ENCODE data around the gene CNBD2.
"Not testable (repeated sequence)": the region's sequence is repeated elsewhere in the genome, so short reads cannot be mapped to it uniquely, and the experiment has no call there.

Gene CNBD2

DNA sequence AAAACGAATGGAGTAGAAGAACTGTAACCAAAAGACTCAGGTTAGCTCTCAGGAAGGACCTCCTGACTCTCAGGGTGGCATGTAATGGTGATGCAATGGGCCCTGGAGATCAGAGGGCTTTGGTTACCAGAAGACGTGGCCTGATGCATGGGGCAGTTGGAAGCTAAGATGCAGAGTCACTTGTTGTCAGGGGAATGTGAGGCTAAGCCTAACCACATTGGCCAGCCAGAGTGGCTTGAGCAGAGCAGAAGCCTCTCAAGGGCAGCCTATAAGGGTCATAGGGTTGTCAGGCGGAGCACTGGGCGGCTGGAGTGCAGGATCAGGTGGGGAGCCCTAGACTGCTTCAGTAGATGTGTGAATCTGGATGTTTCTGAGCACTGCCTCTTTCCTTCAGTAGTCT lies 5.9 kb downstream of the CNBD2 start:
- DNase-seq (ENCODE audit: extremely low read depth in 1 of 2, low read depth in 1 of 2) = no peak

DNA sequence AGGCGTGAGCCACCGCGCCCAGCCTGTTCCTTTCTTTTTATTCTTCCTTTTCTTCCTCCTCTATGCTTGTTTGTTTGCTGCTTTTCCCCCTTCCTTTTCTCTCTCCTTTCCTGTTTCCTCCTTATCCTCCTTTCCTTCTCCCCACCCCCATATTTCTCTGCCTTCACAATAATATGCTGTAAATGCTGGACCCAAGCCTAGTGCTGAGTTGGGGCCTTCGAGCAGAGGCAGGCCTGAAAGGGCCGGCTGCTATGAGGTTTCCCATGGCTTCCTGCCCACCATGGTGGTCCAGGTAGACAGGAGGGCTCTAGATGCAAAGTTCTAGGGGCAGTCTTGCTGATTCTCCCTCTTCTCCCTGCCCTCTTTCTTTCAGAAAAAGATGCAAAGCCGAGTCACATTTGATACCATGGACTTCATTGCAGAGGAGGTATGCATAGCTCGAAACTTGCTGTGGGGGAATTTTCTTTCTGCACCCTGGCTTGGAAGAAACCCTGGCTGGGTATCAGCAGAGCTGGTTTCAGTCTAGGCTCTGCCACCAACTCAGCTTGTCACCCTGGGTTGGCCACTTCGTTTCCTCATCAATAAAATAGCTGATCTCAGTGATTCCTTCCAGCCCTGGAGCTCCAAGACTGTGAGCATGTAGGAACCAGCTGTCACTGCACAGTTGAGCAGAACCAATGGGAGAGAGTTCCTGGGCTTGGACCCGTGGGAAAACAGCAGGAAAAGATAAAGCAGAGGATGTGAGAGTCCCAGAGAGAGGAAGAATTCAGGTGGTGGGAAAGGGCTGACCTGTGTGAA lies 7.4 kb downstream of the CNBD2 start:
- DNase-seq (ENCODE audit: extremely low read depth in 1 of 2, low read depth in 1 of 2) = no peak

DNA sequence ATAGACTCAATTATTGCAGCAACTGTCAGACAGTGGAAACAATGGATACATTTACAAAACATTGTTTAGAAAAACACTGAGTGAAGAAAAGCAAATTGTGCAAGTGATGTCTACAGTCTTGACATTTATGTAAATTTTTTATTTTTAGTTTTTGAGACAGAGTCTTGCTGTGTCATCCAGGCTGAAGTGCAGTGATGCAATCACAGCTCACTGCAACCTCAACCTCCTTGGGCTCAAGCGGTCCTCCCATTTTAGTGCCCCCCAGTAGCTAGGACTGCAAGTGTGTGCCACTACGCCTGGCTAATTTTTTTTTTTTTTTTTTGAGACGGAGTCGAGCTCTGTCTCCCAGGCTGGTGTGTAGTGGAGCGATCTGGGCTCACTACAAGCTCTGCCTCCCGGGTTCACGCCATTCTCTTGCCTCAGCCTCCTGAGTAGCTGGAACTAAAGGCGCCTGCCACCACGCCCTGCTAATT lies 9.7 kb downstream of the CNBD2 start:
- DNase-seq (ENCODE audit: extremely low read depth in 1 of 2, low read depth in 1 of 2) = no peak

DNA sequence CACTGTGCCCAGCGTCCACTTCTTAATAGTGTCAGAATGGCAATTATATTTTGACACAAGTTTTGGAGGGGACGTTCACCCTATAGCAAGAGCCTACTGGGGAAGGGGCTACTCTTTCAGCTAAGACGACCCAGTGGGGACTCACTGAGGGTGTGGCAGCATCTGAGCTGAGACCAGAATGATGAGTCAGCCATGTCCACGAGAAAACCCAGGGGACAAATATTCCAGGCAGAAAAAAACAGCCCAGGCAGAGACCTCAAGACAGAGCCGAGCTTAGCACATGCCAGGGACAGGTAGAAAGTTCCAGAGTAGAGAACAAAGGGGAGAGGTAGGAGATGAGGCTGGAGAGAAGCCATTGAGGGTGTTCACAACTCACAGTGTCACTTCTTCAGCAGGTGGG lies 11.2 kb downstream of the CNBD2 start:
- no peak for DNase-seq (ENCODE audit: extremely low read depth in 1 of 2, low read depth in 1 of 2)

DNA sequence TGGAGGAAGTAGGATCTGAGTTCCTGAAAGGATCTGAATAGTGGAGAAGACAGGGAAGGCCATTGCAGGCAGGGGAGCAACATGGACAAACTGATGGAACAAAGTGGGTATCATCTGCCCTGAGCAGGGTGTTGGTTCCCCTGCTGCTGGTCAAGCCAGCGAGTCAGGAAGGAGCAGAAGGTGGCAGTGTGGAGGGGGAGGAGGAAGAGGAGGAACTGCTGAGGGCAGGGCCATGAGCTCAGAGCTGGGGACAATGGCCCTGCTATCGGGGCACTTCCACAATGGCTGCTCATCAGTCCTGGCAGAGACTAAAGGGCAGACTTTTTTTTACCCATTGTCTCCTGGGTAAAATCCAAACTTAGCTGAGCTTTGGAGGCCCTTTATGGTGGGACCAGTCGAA lies 13.6 kb downstream of the CNBD2 start:
- DNase-seq (ENCODE audit: extremely low read depth in 1 of 2, low read depth in 1 of 2) = no peak

DNA sequence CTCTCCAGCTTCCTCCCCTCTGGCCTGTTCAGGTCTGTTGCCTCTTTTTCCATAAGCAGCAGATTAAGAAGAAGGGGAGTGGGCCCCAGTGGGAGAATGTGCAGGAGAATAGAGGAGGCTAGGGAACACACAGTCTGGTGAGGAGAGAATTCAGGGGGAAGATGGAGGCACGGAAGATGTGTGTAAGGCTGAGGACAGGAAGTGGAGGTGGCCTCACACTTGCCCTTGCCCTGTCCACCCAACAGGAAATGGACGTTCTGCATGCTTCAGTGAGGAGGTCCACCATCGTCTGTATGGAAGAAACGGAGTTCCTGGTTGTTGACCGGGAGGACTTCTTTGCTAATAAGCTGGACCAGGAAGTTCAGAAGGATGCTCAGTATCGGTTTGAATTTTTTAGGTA lies 16.0 kb downstream of the CNBD2 start:
- no peak for DNase-seq (ENCODE audit: extremely low read depth in 1 of 2, low read depth in 1 of 2)

DNA sequence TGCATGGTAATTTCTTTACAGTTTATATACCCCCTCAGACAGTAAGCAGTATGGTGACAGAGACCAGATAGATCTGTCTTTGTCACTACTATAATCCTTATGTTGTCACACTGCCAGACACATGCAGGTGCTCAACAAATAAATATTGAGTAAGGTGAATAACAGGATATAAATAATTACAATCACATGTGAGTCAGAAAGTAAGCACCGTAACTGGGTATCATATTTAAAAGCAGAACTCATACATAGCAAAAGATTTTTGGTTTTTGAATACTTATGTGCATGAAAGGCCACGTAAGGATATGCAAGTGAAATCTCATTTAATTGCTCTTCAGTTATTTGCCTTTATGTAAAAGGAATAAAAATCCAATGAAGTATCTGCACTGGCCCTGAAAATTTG lies 17.4 kb downstream of the CNBD2 start:
- DNase-seq (ENCODE audit: extremely low read depth in 1 of 2, low read depth in 1 of 2) = no peak

DNA sequence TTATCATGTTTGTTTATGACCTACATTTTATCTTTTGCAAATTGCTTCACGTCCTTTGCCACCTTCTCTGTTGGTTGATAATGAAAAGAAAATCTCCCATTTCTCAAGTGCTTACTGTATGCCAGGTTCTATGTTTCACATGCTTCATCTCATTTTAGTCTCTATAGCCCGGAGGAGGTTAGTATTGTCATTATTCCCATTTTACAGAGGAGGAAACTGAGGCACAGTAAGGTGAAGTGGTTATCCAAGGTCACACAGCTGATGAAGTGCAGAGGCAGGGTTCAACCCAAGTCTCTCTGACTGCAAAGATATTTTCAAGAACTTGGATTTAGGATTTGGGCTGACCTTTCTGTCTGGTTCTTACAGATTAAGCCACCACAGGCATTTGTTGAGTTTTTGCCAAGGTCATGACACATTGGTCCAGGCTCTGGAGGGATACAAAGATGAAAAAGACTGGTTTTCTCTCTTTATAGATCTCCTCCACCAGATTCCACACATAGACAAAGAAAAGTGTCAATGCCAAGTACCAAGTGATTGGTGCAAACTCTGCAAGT lies 20.6 kb downstream of the CNBD2 start:
- no peak for DNase-seq (ENCODE audit: extremely low read depth in 1 of 2, low read depth in 1 of 2)

DNA sequence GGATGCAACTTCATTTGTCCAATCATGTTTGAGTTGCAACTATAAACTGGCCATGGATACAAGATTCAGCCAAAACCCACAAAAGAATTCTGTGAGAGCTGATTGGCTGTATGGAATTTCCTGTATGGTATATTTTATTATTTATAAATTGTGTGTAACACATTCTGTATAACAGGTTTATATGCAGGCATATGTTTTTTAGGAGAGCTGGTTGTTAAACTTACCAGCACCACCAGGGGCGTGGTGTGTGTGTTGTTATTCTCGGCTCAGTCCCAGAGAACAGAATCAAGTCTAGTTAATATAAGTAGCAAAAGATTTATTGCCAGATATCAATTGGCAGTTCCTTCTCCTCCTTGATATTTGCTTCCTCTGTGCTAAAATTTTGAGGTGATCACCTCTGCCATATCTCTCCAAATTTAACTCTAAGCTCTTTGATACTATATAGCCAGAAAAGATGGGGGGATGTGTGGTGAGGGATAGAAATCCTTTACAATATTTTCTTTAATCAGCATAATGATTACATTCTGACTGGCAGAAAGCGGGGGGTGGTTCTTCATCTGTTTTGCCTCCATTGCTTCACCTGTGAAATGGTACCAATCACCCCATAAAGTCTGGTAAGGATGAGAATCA lies 22.9 kb downstream of the CNBD2 start:
- no peak for DNase-seq (ENCODE audit: extremely low read depth in 1 of 2, low read depth in 1 of 2)

DNA sequence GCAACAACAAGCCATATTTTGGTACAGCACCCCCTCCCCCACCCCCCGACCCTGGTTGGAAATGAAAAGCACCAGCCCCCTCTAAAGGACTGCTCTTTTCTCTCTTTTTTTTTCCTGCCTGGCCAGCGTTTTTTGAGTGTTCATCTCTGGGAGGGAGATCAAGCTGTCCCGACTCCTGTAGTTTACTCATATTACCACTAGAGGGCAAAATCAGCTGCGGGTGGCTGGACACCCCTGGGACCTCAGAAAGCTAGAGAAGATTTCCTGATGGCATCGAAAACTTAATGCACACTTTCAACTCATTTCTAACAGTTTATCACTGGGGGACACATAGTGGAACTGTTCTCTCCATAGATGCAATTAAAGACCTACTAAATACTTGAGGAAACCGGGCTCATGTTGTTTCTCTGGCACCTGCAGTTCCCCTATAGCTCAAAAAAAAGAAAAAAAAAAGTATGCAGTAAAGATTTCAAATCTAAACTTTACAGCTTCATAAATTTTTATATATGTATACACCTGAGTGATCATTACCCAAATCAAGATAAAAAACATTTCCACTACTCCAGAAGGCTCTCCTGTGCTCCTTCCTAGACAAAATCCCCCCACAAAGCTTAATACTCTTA lies 24.4 kb downstream of the CNBD2 start:
- peak in 1 of 2 donors; percentile 17 for DNase-seq (ENCODE audit: extremely low read depth in 1 of 2, low read depth in 1 of 2)

DNA sequence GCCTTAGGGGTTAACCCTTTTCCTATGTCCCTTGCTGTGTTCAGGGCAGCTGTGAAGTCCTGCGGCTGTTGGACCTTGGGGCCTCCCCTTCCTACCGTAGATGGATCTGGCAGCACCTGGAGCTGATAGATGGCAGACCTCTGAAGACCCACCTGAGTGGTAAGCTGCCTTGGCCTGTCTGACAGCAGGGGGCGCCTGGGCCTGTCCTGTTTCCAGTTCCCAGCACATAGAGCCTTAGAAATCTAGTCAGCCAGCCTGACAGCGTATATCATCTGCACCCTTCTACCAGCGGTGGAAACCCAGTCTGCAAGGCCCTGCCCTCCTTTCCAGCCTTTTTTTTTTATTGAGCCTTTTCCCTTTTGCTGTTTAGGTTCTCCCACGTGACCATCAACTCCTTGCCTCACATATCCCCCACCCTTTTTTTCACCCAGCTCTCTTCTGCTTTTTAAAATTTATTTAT lies 26.6 kb downstream of the CNBD2 start:
- peak; percentile 35 to 61 for DNase-seq (ENCODE audit: extremely low read depth in 1 of 2, low read depth in 1 of 2)

DNA sequence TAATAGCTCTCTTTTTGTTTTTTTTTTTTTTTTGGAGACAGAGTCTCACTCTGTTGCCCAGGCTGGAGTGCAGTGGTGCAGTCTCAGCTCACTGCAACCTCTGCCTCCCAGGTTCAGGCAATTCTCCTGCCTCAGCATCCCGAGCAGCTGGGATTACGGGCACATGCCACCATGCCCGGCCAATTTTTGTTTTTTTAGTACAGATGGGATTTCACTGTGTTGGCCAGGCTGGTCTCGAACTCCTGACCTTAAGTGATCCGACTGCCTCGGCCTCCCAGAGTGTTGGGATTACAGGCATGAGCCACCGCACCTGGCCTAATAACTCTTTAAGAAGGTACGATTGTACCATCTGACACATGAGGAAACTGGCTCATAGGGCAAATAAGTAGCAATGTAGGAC lies 28.1 kb downstream of the CNBD2 start:
- DNase-seq (ENCODE audit: extremely low read depth in 1 of 2, low read depth in 1 of 2) = not testable (repeated sequence)

DNA sequence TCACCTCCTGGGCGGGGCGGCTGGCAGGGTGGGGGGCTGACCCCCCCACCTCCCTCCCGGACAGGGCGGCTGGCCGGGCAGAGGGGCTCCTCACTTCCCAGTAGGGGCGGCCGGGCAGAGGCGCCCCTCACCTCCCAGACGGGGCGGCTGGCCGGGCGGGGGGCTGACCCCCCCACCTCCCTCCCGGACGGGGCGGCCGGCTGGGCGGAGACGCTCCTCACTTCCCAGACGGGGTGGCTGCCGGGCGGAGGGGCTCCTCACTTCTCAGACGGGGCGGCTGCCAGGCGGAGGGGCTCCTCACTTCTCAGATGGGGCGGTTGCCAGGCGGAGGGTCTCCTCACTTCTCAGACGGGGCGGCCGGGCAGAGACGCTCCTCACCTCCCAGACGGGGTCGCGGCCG lies 32.9 kb downstream of the CNBD2 start:
- not testable (repeated sequence) for DNase-seq (ENCODE audit: extremely low read depth in 1 of 2, low read depth in 1 of 2)

DNA sequence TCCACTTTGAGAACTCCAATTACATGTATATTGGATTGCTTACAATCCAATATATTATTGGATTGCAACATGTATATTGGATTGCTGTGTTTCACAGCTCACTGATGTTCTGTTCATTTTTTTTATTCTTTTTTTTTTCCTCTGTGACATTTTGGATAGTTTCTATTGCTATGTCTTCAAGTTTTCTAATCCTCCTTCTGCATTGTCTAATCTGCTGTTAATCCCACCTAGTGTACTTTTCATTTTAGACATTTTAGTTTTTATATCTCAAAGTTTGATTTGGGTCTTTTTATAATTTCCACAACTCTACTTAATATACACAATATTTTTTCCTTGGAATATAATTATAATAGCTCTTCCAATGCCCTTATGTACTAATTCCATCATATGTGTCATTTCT lies 34.5 kb downstream of the CNBD2 start:
- no peak for DNase-seq (ENCODE audit: extremely low read depth in 1 of 2, low read depth in 1 of 2)

DNA sequence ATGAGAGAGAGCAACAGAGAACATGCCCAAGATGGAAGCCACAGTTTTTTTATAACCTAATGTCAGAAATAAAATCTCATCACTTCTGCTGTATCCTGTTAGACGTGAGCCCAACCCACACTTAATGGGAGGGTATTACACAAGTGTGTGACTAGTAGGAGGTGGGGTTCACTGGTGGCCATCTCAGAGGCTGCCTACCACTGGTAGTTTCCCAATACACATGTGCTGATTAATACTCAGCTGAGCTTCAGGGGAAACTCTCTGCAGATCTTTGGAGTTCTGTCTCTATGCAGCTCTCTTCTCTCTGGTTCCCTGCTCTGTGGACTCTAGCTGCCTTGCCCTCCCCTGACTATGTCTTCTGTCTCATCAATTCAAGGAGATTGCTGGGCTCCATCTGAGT lies 35.7 kb downstream of the CNBD2 start:
- no peak for DNase-seq (ENCODE audit: extremely low read depth in 1 of 2, low read depth in 1 of 2)

DNA sequence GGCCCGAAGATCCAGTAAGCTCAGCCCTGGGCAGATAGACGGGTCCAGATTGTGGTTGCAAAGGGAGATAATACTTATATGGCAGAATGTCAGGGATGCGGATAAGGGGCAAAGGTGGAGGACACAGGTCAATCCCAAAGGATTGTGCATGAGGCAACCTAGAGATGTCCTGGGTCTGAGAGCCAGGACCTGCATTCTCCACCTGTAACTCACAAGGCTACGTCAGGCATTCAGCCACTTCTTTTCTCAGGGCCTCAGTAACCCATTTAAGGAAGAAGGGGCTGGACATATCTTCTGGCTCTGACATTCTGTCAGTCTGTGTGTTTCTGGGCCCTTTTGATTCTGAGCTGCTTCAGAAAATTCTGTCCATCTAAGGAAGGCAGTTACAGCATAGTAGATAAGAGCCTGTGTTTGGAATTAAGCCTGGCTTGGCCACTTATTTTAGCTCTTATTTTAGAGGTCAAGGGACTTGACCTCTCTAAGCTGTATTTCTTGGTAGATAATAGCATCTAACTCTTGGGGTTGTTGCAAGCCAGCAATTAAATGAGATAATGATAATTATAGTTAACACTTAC lies 40.2 kb downstream of the CNBD2 start:
- no peak for DNase-seq (ENCODE audit: extremely low read depth in 1 of 2, low read depth in 1 of 2)

DNA sequence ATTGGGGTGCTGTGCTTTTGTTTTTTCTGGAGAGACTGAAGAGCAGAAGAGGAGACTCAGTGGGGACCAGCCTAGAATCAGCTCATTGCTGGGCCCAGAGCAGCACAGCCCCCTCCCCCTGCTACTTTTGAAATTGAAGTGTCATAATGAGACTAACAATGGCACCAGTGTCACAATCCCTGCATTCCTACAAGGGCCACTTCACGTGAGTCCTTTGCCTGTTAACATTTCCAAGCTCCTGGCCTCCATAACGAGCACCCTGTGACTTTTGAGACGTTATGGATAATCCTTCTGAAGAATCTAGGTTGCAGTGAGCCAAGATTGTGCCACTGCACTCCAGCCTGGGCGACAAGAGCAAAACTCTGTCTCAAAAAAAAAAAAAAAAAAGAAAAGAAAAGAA lies 41.7 kb downstream of the CNBD2 start:
- no peak for DNase-seq (ENCODE audit: extremely low read depth in 1 of 2, low read depth in 1 of 2)

DNA sequence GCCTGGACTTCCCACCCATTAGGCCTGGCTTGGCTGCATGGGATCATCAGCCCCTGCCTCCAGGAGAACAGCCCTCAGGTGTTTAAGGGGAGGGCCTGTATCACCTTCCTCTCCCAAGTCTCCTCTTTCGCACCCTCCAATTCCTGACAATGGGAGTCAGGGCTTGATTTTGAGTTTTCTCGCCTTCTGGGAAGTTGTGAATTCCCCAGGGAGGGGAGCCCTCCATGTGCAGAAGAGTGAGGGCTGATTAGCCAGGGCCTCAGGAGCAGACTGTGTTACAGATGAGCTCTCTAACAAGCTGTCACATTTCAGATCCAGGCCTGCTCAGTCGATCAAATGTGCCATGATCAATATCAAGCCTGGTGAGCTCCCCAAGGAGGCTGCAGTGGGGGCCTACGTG lies 42.4 kb downstream of the CNBD2 start:
- no peak for DNase-seq (ENCODE audit: extremely low read depth in 1 of 2, low read depth in 1 of 2)

DNA sequence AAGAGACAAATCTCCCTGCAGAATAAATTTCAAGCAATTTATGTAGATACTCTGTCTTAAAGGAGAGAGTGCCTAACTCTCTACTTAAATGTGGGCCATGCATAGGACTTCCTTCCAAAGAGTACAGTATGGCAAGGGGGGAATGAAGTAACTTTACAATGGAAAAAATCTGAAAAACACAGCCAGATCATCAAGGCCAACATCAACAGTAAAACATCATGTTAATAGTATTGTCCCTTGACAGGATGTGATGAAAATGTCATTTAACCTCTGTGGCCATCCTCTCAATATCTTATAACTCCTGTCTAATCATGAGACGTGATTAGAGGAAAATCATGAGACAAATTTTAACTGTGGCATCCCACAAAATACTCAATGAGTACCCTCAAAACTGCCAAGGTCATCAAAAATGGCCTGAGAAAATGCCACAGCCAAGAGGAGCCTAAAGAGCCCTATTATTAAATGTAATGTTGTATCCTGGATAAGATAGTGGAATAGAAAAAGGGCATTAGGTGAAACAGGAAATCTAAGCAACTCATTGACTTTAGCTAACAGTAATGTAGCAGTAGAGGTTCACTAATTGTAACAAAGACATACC lies 47.5 kb downstream of the CNBD2 start:
- no peak for DNase-seq (ENCODE audit: extremely low read depth in 1 of 2, low read depth in 1 of 2)

DNA sequence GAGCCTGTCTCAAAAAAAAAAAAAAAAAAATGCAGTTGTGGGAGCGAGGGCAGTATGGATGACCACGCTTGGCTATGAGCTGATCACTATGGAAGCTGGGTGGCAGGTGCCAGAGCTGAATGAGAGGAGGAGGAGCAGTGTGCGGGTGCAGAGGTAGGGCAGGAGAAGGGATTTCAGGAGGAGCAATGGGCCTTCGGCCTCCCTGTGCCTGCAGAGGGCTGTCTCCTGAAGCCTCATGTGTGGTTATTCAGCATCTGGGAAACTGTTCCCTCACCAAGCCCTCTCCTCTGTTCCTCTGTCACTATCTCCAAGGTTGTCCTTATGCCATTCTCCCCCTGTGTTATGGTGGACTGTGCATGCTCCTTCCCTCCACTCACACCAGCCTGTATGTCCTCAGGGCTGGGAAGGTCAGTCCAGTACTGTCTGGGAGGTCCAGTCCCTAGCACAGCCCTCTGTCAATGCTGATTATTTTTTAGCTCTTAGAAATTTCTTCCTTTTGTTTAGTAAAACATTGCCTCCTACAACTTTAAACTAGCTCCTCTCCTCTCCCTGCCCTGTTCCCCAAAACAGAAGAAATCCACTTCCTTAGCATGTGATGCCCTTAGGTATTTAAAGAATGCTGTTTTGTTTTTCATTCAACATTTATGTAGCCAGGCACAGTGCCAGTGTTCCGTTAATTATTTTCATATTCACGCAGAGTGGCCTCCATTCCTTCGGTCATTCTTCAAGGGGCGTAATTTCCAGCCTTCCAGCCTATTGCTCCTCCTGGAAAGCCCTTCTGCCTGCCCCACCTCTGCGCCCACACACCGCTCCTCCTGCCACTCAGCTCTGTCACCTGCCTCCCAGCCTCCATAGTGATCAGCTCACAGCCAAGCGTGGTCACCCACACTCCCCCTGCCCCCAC lies 48.9 kb downstream of the CNBD2 start:
- no peak for DNase-seq (ENCODE audit: extremely low read depth in 1 of 2, low read depth in 1 of 2)
